ENCODE data around the gene CCDC102A.

Gene CCDC102A

DNA sequence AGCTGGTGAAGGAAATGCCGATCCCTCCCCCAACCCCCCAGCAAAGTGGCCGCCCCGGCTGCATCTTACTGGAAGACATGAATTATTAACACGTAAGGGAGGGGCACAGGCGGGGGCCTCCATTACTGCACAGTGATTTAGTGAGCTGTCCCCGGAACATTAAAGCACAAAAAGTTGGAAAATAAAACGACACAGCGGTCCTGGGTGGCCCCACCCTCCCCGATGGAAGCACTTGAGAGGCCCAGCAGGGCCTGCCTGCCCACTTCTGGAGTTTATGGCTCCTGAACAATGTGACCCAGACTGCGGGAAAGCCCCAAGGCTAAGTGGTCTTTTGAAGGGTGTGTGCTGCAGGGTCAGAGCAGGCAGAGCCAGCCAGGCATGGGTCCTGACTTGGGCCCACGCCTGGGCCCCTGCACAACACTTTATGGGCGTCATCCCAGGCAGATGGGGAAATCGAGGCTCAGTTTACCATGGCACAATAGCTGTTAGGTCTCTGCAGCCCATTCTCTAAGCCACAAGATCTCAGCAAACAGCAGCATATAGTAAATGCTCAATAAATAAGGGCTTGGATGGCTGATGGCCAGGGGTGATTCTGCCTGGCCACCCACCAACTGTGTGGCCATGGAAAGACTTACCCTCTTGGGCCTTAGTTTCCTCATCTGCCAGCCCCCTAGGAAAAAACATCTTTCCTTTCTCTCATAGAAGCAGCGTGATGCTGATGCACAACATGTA is 22.8 kb downstream of the CCDC102A start (continued):
- TF ChIP-seq, protein P1, sequence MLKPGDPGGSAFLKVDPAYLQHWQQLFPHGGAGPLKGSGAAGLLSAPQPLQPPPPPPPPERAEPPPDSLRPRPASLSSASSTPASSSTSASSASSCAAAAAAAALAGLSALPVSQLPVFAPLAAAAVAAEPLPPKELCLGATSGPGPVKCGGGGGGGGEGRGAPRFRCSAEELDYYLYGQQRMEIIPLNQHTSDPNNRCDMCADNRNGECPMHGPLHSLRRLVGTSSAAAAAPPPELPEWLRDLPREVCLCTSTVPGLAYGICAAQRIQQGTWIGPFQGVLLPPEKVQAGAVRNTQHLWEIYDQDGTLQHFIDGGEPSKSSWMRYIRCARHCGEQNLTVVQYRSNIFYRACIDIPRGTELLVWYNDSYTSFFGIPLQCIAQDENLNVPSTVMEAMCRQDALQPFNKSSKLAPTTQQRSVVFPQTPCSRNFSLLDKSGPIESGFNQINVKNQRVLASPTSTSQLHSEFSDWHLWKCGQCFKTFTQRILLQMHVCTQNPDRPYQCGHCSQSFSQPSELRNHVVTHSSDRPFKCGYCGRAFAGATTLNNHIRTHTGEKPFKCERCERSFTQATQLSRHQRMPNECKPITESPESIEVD (tag by site-specific recombination; IDR thresholded peaks at IDR 0.05) = no peak
- TF ChIP-seq ZSCAN30 (tag by site-specific recombination; IDR thresholded peaks at IDR 0.05) (no peak), ZNF146 (tag by site-specific recombination; IDR thresholded peaks at IDR 0.05) (no peak), ZNF664 (tag by site-specific recombination; IDR thresholded peaks at IDR 0.05) (peak; percentile 98), ZNF350 (tag by site-specific recombination; IDR thresholded peaks at IDR 0.05) (no peak), TCF7L2 (IDR thresholded peaks at IDR 0.05; ENCODE audit: borderline replicate concordance, low read depth, low read length) (no peak), ZNF112 (tag by site-specific recombination; IDR thresholded peaks at IDR 0.05) (no peak), GLIS2 (tag by site-specific recombination; IDR thresholded peaks at IDR 0.05) (peak; percentile 61), ZNF341 (tag by site-specific recombination; IDR thresholded peaks at IDR 0.05; ENCODE audit: low read depth) (peak; percentile 31; the same call in 1 of the 2 replicates), ZFP69B (tag by site-specific recombination; IDR thresholded peaks at IDR 0.05) (peak; percentile 37; the same call in 1 of the 2 replicates), ZNF184 (tag by site-specific recombination; IDR thresholded peaks at IDR 0.05) (no peak), ZNF473 (tag by site-specific recombination; IDR thresholded peaks at IDR 0.05) (no peak), ZNF416 (tag by site-specific recombination; IDR thresholded peaks at IDR 0.05) (no peak), ZBTB20 (tag by site-specific recombination; IDR thresholded peaks at IDR 0.05) (no peak), ZNF776 (tag by site-specific recombination; IDR thresholded peaks at IDR 0.05; ENCODE audit: borderline replicate concordance) (no peak), GLI2 (tag by site-specific recombination; IDR thresholded peaks at IDR 0.05; ENCODE audit: borderline replicate concordance, low read depth) (no peak), ZNF626 (tag by site-specific recombination; IDR thresholded peaks at IDR 0.05) (no peak), ZNF530 (tag by site-specific recombination; IDR thresholded peaks at IDR 0.05; ENCODE audit: low read depth) (no peak), ZNF549 (tag by site-specific recombination; IDR thresholded peaks at IDR 0.05) (no peak), KLF10 (tag by site-specific recombination; IDR thresholded peaks at IDR 0.05) (no peak), ZNF510 (tag by site-specific recombination; IDR thresholded peaks at IDR 0.05; ENCODE audit: insufficient replicate concordance) (no peak), BCL11A (tag by site-specific recombination; IDR thresholded peaks at IDR 0.05; ENCODE audit: low read depth) (no peak), SP7 (tag by site-specific recombination; IDR thresholded peaks at IDR 0.05) (0 out of 2 replicates have a peak, but pooled peaks have one; percentile 23)
- TF ChIP-seq, protein P2, sequence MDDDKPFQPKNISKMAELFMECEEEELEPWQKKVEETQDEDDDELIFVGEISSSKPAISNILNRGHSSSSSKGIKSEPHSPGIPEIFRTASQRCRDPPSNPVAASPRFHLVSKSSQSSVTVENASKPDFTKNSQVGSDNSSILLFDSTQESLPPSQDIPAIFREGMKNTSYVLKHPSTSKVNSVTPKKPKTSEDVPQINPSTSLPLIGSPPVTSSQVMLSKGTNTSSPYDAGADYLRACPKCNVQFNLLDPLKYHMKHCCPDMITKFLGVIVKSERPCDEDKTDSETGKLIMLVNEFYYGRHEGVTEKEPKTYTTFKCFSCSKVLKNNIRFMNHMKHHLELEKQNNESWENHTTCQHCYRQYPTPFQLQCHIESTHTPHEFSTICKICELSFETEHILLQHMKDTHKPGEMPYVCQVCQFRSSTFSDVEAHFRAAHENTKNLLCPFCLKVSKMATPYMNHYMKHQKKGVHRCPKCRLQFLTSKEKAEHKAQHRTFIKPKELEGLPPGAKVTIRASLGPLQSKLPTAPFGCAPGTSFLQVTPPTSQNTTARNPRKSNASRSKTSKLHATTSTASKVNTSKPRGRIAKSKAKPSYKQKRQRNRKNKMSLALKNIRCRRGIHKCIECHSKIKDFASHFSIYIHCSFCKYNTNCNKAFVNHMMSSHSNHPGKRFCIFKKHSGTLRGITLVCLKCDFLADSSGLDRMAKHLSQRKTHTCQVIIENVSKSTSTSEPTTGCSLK (tag by site-specific recombination; IDR thresholded peaks at IDR 0.05) = no peak
- TF ChIP-seq, protein P3, sequence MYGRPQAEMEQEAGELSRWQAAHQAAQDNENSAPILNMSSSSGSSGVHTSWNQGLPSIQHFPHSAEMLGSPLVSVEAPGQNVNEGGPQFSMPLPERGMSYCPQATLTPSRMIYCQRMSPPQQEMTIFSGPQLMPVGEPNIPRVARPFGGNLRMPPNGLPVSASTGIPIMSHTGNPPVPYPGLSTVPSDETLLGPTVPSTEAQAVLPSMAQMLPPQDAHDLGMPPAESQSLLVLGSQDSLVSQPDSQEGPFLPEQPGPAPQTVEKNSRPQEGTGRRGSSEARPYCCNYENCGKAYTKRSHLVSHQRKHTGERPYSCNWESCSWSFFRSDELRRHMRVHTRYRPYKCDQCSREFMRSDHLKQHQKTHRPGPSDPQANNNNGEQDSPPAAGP (tag by site-specific recombination; IDR thresholded peaks at IDR 0.05) = peak; percentile 32; the same call in 1 of the 2 replicates
- TF ChIP-seq, protein P4, sequence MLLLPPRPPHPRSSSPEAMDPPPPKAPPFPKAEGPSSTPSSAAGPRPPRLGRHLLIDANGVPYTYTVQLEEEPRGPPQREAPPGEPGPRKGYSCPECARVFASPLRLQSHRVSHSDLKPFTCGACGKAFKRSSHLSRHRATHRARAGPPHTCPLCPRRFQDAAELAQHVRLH (tag by site-specific recombination; IDR thresholded peaks at IDR 0.05) = no peak
- TF ChIP-seq, protein P5, sequence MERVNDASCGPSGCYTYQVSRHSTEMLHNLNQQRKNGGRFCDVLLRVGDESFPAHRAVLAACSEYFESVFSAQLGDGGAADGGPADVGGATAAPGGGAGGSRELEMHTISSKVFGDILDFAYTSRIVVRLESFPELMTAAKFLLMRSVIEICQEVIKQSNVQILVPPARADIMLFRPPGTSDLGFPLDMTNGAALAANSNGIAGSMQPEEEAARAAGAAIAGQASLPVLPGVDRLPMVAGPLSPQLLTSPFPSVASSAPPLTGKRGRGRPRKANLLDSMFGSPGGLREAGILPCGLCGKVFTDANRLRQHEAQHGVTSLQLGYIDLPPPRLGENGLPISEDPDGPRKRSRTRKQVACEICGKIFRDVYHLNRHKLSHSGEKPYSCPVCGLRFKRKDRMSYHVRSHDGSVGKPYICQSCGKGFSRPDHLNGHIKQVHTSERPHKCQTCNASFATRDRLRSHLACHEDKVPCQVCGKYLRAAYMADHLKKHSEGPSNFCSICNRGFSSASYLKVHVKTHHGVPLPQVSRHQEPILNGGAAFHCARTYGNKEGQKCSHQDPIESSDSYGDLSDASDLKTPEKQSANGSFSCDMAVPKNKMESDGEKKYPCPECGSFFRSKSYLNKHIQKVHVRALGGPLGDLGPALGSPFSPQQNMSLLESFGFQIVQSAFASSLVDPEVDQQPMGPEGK (tag by site-specific recombination; IDR thresholded peaks at IDR 0.05) = 0 out of 2 replicates have a peak, but pooled peaks have one; percentile 28
- TF ChIP-seq, protein P6, sequence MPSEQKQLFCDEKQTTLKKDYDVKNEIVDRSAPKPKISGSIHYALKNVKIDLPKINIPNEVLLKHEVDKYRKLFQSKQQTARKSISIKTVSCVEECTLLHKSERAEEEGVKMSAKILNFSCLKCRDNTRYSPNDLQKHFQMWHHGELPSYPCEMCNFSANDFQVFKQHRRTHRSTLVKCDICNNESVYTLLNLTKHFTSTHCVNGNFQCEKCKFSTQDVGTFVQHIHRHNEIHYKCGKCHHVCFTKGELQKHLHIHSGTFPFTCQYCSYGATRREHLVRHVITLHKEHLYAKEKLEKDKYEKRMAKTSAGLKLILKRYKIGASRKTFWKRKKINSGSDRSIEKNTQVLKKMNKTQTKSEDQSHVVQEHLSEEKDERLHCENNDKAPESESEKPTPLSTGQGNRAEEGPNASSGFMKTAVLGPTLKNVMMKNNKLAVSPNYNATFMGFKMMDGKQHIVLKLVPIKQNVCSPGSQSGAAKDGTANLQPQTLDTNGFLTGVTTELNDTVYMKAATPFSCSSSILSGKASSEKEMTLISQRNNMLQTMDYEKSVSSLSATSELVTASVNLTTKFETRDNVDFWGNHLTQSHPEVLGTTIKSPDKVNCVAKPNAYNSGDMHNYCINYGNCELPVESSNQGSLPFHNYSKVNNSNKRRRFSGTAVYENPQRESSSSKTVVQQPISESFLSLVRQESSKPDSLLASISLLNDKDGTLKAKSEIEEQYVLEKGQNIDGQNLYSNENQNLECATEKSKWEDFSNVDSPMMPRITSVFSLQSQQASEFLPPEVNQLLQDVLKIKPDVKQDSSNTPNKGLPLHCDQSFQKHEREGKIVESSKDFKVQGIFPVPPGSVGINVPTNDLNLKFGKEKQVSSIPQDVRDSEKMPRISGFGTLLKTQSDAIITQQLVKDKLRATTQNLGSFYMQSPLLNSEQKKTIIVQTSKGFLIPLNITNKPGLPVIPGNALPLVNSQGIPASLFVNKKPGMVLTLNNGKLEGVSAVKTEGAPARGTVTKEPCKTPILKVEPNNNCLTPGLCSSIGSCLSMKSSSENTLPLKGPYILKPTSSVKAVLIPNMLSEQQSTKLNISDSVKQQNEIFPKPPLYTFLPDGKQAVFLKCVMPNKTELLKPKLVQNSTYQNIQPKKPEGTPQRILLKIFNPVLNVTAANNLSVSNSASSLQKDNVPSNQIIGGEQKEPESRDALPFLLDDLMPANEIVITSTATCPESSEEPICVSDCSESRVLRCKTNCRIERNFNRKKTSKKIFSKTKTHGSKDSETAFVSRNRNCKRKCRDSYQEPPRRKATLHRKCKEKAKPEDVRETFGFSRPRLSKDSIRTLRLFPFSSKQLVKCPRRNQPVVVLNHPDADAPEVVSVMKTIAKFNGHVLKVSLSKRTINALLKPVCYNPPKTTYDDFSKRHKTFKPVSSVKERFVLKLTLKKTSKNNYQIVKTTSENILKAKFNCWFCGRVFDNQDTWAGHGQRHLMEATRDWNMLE (tag by site-specific recombination; conservative IDR thresholded peaks at IDR 0.05; ENCODE audit: low read depth) = no peak

Data from HEK293 (cell line).